HepG2 (cell line): ENCODE measurements around the gene VDR. TPM values are rescaled to one million over a fixed set of nuclear protein-coding genes. Genes with fewer than 3 reads are reported as not detected.

ENCODE experiments used
- ATAC-seq: fragments of 200-7000 bp; cut with Tn5 transposase; 3 replicates; pipeline ENCODE4 v1.9.1; 2020; ENCODE audit warnings: mild to moderate bottlenecking, moderate library complexity
- BruUV-seq: library from RNA; stranded (reverse); fragments of 400-500 nt; replicated peaks from 2 replicates; lab custom pipeline; 2021; lab: Mats Ljungman, UMichigan
- CTCF ChIA-PET: fragments of 300-600 bp; formaldehyde crosslinking; extraction: SDS; loops from one replicate; lab custom pipeline; 2021; ENCODE audit warnings: low total read pairs, inconsistent platforms, low intra/inter-chr PET ratio; lab: Yijun Ruan, JAX
- POLR2A ChIA-PET: fragments of 350-600 bp; sonication (Branson Sonifier 250); formaldehyde crosslinking; loops from one replicate; lab custom pipeline; 2020; ENCODE audit warnings: antibody characterized with exemption, inconsistent platforms; lab: Yijun Ruan, JAX
- DNase-seq: peaks from one replicate; pipeline ENCODE4 v3.0.0-alpha.2; 2015; ENCODE audit warnings: low spot score
- FAIRE-seq: peaks from 3 replicates; lab custom pipeline; 2011; peaks lifted over from hg19 to GRCh38; lab: Jason Lieb, UNC
- H2AFZ ChIP-seq: one replicate; pipeline ENCODE4 v1.6.1; 2011; ENCODE audit warnings: low read length, inconsistent platforms
- H3K27ac ChIP-seq: fragments of 300-600 bp; 3 replicates; pipeline ENCODE4 v1.8.0; 2011; ENCODE audit warnings: mixed run types, mild to moderate bottlenecking, mixed read lengths, low read length, inconsistent platforms; ENCODE audit not compliant: insufficient read depth; ENCODE audit errors: extremely low read length
- H3K27me3 ChIP-seq, 2 experiments: fragments of 200-600 bp in 1 of 2; 2 replicates in 1 of 2; 3 replicates in 1 of 2; pipeline versions ENCODE4 v1.6.0 to v1.8.0; 2011; ENCODE audit warnings: low read length in 2 of 2, mild to moderate bottlenecking in 2 of 2, moderate library complexity in 2 of 2, inconsistent platforms in 1 of 2; ENCODE audit not compliant: insufficient read depth in 2 of 2, control insufficient read depth in 1 of 2
- H3K36me3 ChIP-seq, 2 experiments: fragments of 200-600 bp in 1 of 2; replicated peaks in 1 of 2; 2 replicates in 1 of 2; 3 replicates in 1 of 2; pipeline versions ENCODE4 v1.5.1 to v1.8.0; 2011; ENCODE audit warnings: low read length in 2 of 2, inconsistent platforms in 1 of 2; ENCODE audit not compliant: insufficient read depth in 2 of 2, control insufficient read depth in 1 of 2
- H3K4me1 ChIP-seq: 2 replicates; pipeline ENCODE4 v1.5.1; 2012; ENCODE audit warnings: low read length, inconsistent platforms; ENCODE audit not compliant: insufficient read depth
- H3K4me2 ChIP-seq: 2 replicates; pipeline ENCODE4 v1.6.0; 2011; ENCODE audit warnings: low read depth, low read length, inconsistent platforms
- H3K4me3 ChIP-seq, 3 experiments: fragments of 200-600 bp in 1 of 3; sonication (generic), shearing (Covaris generic) in 1 of 3; replicated peaks in 1 of 3; 2 replicates each; pipeline ENCODE4 v1.5.1; 2011 to 2016; ENCODE audit warnings: low read length in 3 of 3, inconsistent platforms in 2 of 3, low read depth in 2 of 3, mild to moderate bottlenecking in 2 of 3, control low read depth in 1 of 3, mixed read lengths in 1 of 3; ENCODE audit not compliant: insufficient read depth in 1 of 3
- H3K79me2 ChIP-seq: one replicate; pipeline ENCODE4 v1.6.1; 2011; ENCODE audit warnings: low read length, inconsistent platforms; ENCODE audit not compliant: insufficient read depth
- H3K9ac ChIP-seq: 2 replicates; pipeline ENCODE4 v1.6.0; 2011; ENCODE audit warnings: mild to moderate bottlenecking, low read depth, low read length, inconsistent platforms; ENCODE audit not compliant: insufficient read depth
- H3K9me3 ChIP-seq: 2 replicates; pipeline ENCODE4 v1.5.1; 2012; ENCODE audit warnings: mild to moderate bottlenecking, low read length
- H4K20me1 ChIP-seq: 2 replicates; pipeline ENCODE4 v1.6.0; 2011; ENCODE audit warnings: inconsistent platforms, mild to moderate bottlenecking, low read length, moderate library complexity; ENCODE audit not compliant: insufficient read depth
- AKAP8 ChIP-seq: sonication (generic); formaldehyde crosslinking; IDR thresholded peaks from 2 replicates; pipeline ENCODE4 v1.5.1; 2020; ENCODE audit warnings: mild to moderate bottlenecking, missing genetic modification reagents
- FOSL2 ChIP-seq: sonication (generic); formaldehyde crosslinking; IDR thresholded peaks from 2 replicates; pipeline ENCODE4 v1.4.0; 2020; ENCODE audit warnings: missing genetic modification reagents
- KLF15 ChIP-seq: sonication (generic); formaldehyde crosslinking; IDR thresholded peaks from 2 replicates; pipeline ENCODE4 v1.8.1; 2023; ENCODE audit warnings: borderline replicate concordance, mild to moderate bottlenecking, inconsistent platforms, missing genetic modification reagents, mixed read lengths
- NRL ChIP-seq: sonication (generic); formaldehyde crosslinking; IDR thresholded peaks from 2 replicates; pipeline ENCODE4 v1.5.0; 2020; ENCODE audit warnings: missing genetic modification reagents, mild to moderate bottlenecking, moderate library complexity, borderline replicate concordance
- REST ChIP-seq, 2 experiments: IDR thresholded peaks; 2 replicates each; pipeline ENCODE4 v1.6.1; 2011 to 2012; ENCODE audit warnings: low read length in 2 of 2, borderline replicate concordance in 1 of 2, low read depth in 1 of 2, mild to moderate bottlenecking in 1 of 2, moderate library complexity in 1 of 2
- RFX3 ChIP-seq: IDR thresholded peaks from 2 replicates; pipeline ENCODE4 v1.6.1; 2016; ENCODE audit warnings: missing biosample characterization, missing genetic modification reagents
- SMAD1 ChIP-seq: sonication (generic); formaldehyde crosslinking; IDR thresholded peaks from 2 replicates; pipeline ENCODE4 v1.4.0; 2020; ENCODE audit warnings: missing genetic modification reagents, low read depth, mild to moderate bottlenecking, borderline replicate concordance
- SMARCE1 ChIP-seq: fragments of 450-650 bp; IDR thresholded peaks from 2 replicates; pipeline ENCODE4 v1.6.1; 2017; ENCODE audit warnings: borderline replicate concordance
- SNAPC2 ChIP-seq: sonication (generic); formaldehyde crosslinking; IDR thresholded peaks from 2 replicates; pipeline ENCODE4 v1.8.1; 2022; ENCODE audit warnings: mild to moderate bottlenecking, missing genetic modification reagents
- ZNF101 ChIP-seq: sonication (generic); formaldehyde crosslinking; IDR thresholded peaks from 2 replicates; pipeline ENCODE4 v1.4.0; 2020; ENCODE audit warnings: mild to moderate bottlenecking, low read depth, missing genetic modification reagents, borderline replicate concordance
- ZNF18 ChIP-seq: sonication (generic); formaldehyde crosslinking; IDR thresholded peaks from 2 replicates; pipeline ENCODE4 v1.8.0; 2022; ENCODE audit warnings: mild to moderate bottlenecking, missing genetic modification reagents; ENCODE audit not compliant: insufficient replicate concordance
- ZNF687 ChIP-seq: sonication (generic); formaldehyde crosslinking; IDR thresholded peaks from 2 replicates; pipeline ENCODE4 v1.5.1; 2020; ENCODE audit warnings: mild to moderate bottlenecking, missing genetic modification reagents, moderate library complexity
- ZNF740 ChIP-seq: sonication (generic); formaldehyde crosslinking; IDR thresholded peaks from 2 replicates; pipeline ENCODE4 v1.4.0; 2020; ENCODE audit warnings: missing genetic modification reagents
- WGBS: methylation state at CpG from one replicate; pipeline ENCODE4 v1.1.6; 2017; ENCODE audit warnings: low lambda C conversion rate; 5-methylcytosine and 5-hydroxymethylcytosine counted together
- in situ Hi-C: cut with HindIII; loops from 2 replicates; pipeline ENCODE4 v1.10.0; 2017; ENCODE audit warnings: low pct_unique_long_range_greater_than_20kb; ENCODE audit not compliant: extremely low pct_ligation_motif_present
- intact Hi-C: fragments of 100-400 bp; cut with micrococcal nuclease; formaldehyde crosslinking; loops from one replicate; pipeline ENCODE4 v1.10.0; 2022; ENCODE audit not compliant: unreplicated experiment
- polyA plus RNA-seq, 8 experiments: library from polyadenylated mRNA; depleted of rRNA in 3 of 8; stranded (reverse) in 7 of 8; unstranded in 1 of 8; fragments of >200 nt; fragmentation: Illumina TruSeq in 4 of 8; extraction: Trizol in 4 of 8; gene quantifications; 2 replicates each; pipeline versions ENCODE4 v1.2.1 to v1.2.3, GENCODE V29; 2011 to 2016; ENCODE audit warnings: low read depth in 4 of 8, missing spikeins in 1 of 8, mixed read lengths in 1 of 8; ENCODE audit not compliant: insufficient read depth in 1 of 8
- total RNA-seq, 5 experiments: library from RNA; depleted of rRNA; stranded (reverse); fragments of >200 nt; fragmentation: Illumina TruSeq; extraction: Trizol; gene quantifications; 2 replicates each; pipeline ENCODE4 v1.2.3, GENCODE V29; 2016; ENCODE audit warnings: low read depth in 1 of 5

The VDR gene
- total and polyA plus RNA-seq, 2 of the 13 experiments (the other 11 are each of a cell fraction or from before 2014, with no cell fraction given): 0.08 to 0.33 TPM

GRCh38 chr12:47851303-47851952 is 53.4 kb downstream of the VDR start:
- no peaks in the 10 kb centered on the region for H4K20me1 ChIP-seq
- H3K27me3 ChIP-seq: no peaks in the 10 kb centered on the region
- peak overlapping the region; percentile 76 for H3K4me2 ChIP-seq
- ATAC-seq (peak; percentile 40), DNase-seq (no peak), FAIRE-seq (no peak)
- H3K4me3 ChIP-seq: peak overlapping the region in 1 of 3 experiments; percentile 39; a peak in 2 of 6 replicates
- no peaks in the 10 kb centered on the region for H3K36me3 ChIP-seq
- ChIA-PET CTCF (no interaction called here), POLR2A (interaction anchor here (0.6 to 2.8 kb wide), 3 partner anchors 12 to 31 kb away, joined by 3 to 11 read pairs (median 3); partner anchors contain the start of gene HDAC7)
- H3K4me1 ChIP-seq: peaks cover 36% of the 10 kb centered on the region
- no peaks in the 10 kb centered on the region for H3K79me2 ChIP-seq
- H3K9ac ChIP-seq: peak overlapping the region; percentile 5; the same call in 1 of the 2 replicates
- WGBS: 35% methylated on average over 2 of the region's 3 CpGs
- BruUV-seq: no TSS peak
- no peak overlapping the region for H2AFZ ChIP-seq
- in situ Hi-C loops: no loop called here
- no peaks in the 10 kb centered on the region for H3K9me3 ChIP-seq
- intact Hi-C loops: no loop called here
- peak overlapping the region; percentile 71 for H3K27ac ChIP-seq
- TF ChIP-seq FOSL2 (CRISPR knock-in tag) (no peak), ZNF18 (CRISPR knock-in tag) (peak; percentile 93), SMARCE1 (no peak), KLF15 (CRISPR knock-in tag) (no peak), RFX3 (CRISPR knock-in tag) (no peak), SMAD1 (CRISPR knock-in tag) (no peak), NRL (0 out of 2 replicates have a peak, but pooled peaks have one; percentile 19), ZNF101 (CRISPR knock-in tag) (no peak), ZNF740 (CRISPR knock-in tag) (no peak), AKAP8 (CRISPR knock-in tag) (no peak), REST (IDR thresholded peaks at IDR 0.05; ENCODE audit: borderline replicate concordance in 1 of 2, low read depth in 1 of 2, low read length in 2 of 2) (no peak), SNAPC2 (no peak), ZNF687 (CRISPR knock-in tag) (peak; percentile 20; the same call in 1 of the 2 replicates)
